GM13976 (cell line): ENCODE measurements around the gene CLCNKA.

Source experiments
- DNase-seq: peaks from one replicate; pipeline ENCODE4 v3.0.0; 2012; ENCODE audit warnings: low spot score
- in situ Hi-C: fragments of 300-500 bp; cut with MboI; formaldehyde crosslinking; loops from one replicate; pipeline ENCODE4 v1.12.0; 2022; ENCODE audit warnings: low sequenced_read_pairs, mixed read lengths, inconsistent platforms; ENCODE audit not compliant: unreplicated experiment
- TF ChIP-seq, protein P1 (sequence below): IDR thresholded peaks from 2 replicates; pipeline ENCODE4 v1.5.1; 2012; ENCODE audit warnings: borderline replicate concordance, mild to moderate bottlenecking; ENCODE audit not compliant: insufficient read depth; ENCODE audit errors: extremely low read depth, missing control alignments, control extremely low read depth

Gene CLCNKA

DNA sequence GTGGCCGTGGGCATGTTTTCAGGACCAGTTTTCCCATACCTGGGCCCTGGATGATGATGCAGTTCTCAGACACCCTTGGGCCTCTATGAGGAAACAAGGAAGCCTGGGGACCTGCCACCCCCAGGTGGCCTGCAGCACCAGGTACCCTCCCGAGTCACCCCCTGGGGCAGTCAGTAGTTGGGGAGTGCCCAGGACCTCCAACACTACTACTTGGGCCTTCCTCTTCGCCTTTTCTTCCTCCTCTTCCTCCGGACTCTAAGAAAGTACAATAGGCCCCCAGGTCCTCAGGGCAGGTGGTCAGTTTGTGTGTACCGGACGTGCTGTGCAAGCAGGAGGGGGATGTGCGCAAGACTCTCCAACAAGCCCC lies 29.7 kb upstream of the CLCNKA start:
- TF ChIP-seq, protein P1, sequence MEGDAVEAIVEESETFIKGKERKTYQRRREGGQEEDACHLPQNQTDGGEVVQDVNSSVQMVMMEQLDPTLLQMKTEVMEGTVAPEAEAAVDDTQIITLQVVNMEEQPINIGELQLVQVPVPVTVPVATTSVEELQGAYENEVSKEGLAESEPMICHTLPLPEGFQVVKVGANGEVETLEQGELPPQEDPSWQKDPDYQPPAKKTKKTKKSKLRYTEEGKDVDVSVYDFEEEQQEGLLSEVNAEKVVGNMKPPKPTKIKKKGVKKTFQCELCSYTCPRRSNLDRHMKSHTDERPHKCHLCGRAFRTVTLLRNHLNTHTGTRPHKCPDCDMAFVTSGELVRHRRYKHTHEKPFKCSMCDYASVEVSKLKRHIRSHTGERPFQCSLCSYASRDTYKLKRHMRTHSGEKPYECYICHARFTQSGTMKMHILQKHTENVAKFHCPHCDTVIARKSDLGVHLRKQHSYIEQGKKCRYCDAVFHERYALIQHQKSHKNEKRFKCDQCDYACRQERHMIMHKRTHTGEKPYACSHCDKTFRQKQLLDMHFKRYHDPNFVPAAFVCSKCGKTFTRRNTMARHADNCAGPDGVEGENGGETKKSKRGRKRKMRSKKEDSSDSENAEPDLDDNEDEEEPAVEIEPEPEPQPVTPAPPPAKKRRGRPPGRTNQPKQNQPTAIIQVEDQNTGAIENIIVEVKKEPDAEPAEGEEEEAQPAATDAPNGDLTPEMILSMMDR = no peak
- in situ Hi-C loops = loop anchor here (25.0 kb wide), 1 partner anchor 180 kb away; the partner anchor contains the start of gene UQCRHL
- DNase-seq = no peak

DNA sequence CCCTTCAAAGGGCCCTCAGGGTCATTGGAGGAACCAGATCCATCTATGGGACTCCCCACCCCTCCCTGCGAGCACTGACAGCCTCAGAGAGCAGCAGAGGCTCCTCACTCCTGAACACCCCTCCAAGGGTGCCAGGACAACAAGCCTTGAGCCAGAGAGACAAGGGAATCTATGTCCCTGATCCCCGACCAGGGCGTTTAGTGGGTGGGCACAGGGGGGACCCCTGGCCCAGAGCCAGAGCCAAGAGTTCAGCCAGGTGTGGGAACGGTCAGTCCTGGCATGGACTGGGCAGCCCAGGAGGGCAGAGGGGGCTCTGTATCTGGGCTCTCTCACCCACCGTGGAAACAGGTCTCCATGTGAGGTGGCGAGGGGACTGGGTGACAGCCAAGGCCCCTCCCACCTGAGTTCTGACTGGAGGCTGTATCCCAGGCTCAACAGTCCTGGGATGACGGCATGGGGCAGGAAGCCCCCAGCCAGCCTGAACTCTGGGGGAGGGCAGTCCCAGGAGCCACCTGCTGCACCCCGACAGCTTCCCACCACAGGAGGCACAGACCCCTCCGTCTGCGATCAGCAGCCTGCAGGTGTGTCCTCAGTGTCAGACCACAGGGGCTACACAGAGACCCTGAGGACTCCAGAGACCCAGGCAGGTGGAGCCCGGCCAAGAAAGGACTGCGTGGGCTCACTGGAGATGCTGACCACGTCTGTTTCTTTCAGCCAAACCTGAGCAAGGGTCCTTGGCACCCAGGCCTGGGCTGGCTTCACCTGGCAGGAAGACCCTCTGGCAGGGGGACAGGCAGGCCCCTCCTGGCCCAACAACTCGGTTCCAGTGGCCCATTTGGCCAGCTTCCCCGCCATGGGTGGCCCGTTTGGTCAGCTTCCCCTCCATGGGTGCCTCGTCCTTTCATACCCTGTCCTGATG lies 29.0 kb upstream of the CLCNKA start:
- DNase-seq = no peak
- TF ChIP-seq, protein P1 = no peak
- in situ Hi-C loops = loop anchor here (25.0 kb wide), 1 partner anchor 181 kb away; the partner anchor contains the start of gene UQCRHL

DNA sequence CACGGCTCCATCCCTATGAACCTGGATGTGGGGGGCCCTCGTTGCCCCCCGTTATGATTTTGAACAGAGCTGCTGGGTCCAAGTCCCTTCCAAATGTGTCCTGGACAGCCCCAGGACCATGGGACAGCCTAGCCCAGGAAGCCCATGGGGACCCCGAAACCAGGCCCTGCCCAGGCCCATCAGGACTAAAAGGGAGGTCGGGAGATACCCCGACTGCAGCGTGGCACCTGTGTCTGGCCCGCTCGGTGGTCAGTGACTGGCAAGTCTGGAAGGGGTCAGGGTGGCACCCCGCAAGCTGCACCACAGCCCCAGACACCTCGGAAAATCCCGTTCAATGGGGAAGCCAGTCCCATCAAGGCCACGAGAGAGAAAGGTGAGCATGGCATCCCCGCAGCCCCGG lies 28.2 kb upstream of the CLCNKA start:
- in situ Hi-C loops = loop anchor here (25.0 kb wide), 1 partner anchor 181 kb away; the partner anchor contains the start of gene UQCRHL

DNA sequence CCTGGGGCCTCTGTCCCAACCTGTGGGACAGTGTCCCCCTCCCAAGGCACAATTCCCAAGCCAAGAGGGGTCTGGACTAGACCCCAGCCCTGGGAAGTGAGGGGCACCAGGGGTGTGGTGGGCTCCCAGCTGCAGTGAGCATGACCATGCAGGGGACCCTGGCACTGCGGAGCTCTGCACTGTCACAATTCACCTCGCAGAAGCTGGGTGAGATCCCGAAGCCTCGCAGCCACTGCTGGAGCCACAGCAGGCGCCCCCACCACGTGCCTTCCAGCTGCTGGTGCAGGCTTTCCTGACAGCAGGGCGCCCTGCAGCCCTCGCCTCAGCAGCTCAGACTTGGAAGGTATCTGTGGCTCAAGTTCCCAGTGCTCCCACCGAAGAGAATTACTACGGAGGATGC lies 27.8 kb upstream of the CLCNKA start:
- in situ Hi-C loops = loop anchor here (25.0 kb wide), 1 partner anchor 182 kb away; the partner anchor contains the start of gene UQCRHL
- DNase-seq = no peak
- TF ChIP-seq, protein P1 = no peak

More for the DNA sequence above, 28.2 kb upstream of the CLCNKA start:
- DNase-seq = no peak
- TF ChIP-seq, protein P1 = no peak

DNA sequence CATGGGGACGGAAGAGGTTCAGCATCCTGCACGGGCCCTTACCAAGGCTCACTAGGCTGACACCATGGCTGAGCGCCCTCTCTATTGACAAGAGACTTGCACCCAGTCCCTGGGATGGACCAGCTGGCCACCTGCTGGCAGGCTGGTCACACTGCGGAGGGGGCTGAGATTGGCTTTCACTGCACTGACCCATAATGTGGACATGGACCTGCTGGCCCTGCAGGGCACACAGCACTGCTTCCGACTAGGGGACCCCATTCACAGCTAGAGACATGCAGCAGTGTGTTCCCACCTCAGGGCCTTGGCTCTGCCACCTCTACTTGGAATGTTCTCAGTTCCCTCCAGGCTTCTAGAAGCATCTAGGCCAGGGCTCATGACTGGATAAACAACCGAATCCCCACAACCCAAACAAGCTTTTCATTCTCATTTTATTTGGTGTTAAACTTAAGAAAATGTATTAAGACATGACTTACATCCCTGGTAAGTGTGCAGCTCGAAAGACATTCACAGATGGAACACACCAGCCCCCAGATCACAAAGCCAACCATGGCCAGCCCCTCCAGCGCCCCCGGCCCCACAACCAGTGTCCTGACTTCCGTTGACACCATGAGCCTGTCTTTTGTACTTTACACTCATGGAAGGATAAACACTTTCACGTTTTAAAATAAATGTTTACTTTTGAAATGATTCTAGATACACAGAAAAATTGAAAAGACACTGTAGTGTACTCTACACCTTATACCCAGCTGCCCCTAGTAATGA lies 27.1 kb upstream of the CLCNKA start:
- TF ChIP-seq, protein P1 = peak; percentile 64
- peak; percentile 78 for DNase-seq
- in situ Hi-C loops = loop anchor here (25.0 kb wide), 1 partner anchor 182 kb away; the partner anchor contains the start of gene UQCRHL

DNA sequence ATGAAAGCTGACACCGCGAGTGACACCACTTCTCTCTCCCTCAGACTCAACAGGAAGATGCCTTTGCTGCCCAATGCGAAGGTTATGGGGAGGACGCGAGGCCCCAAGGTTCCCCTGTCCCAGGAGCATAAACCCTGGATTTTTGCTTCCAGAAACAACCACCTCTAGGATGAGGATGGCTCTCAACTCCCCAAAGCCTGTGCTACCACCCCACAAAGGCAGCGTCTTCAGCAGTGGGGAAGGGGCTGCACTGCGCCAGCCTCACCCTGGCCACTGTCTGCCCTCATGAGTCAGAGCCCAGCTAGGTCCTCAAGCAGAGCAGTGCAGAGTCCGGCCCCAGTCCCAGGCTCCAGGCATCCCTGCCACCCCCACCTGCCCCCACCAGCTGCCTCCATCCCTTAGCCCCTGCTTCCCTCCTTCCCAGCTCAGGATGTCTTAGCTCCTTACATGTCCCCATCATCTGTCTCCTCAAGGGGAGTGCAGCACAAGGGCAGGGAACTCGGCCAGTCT lies 24.7 kb upstream of the CLCNKA start:
- in situ Hi-C loops = loop anchor here (25.0 kb wide), 1 partner anchor 185 kb away; the partner anchor contains the start of gene UQCRHL
- no peak for DNase-seq
- TF ChIP-seq, protein P1 = no peak
